SJCRH30 (cell line): ENCODE results near the gene NDC1. TPM values are rescaled to one million over a fixed set of nuclear protein-coding genes. Genes with fewer than 3 reads are reported as not detected.

Experiments
- DNase-seq, 2 experiments: peaks; one replicate each; pipeline ENCODE4 v3.0.0-alpha.2; 2015 to 2020
- H3K27ac ChIP-seq: fragments of 250-450 bp; sonication (Bioruptor Pico); 2 replicates; pipeline ENCODE4 v1.5.1; 2020; ENCODE audit warnings: mild to moderate bottlenecking, moderate library complexity
- H3K27me3 ChIP-seq: fragments of 250-450 bp; sonication (Bioruptor Pico); 2 replicates; pipeline ENCODE4 v1.5.1; 2020; ENCODE audit warnings: mild to moderate bottlenecking, moderate library complexity
- H3K36me3 ChIP-seq: fragments of 250-450 bp; sonication (Bioruptor Pico); 2 replicates; pipeline ENCODE4 v1.5.1; 2020; ENCODE audit warnings: mild to moderate bottlenecking, moderate library complexity
- H3K4me1 ChIP-seq: fragments of 250-450 bp; sonication (Bioruptor Pico); 2 replicates; pipeline ENCODE4 v1.5.1; 2020; ENCODE audit warnings: mild to moderate bottlenecking, moderate library complexity
- H3K4me3 ChIP-seq: fragments of 250-450 bp; sonication (Bioruptor Pico); 2 replicates; pipeline ENCODE4 v1.5.1; 2020; ENCODE audit warnings: mild to moderate bottlenecking, moderate library complexity
- H3K9me3 ChIP-seq: fragments of 250-450 bp; sonication (Bioruptor Pico); replicated peaks from 2 replicates; pipeline ENCODE4 v1.5.1; 2020; ENCODE audit warnings: mild to moderate bottlenecking, moderate library complexity
- total RNA-seq: library from RNA; depleted of rRNA; stranded (reverse); fragments of >200 nt; shearing (Covaris generic); gene quantifications from 2 replicates; pipeline ENCODE4 v1.2.3, GENCODE V29; 2014; rRNA removed

NDC1 gene
- total RNA-seq, 1 experiment from 2014 or later, result 107 TPM

DNA sequence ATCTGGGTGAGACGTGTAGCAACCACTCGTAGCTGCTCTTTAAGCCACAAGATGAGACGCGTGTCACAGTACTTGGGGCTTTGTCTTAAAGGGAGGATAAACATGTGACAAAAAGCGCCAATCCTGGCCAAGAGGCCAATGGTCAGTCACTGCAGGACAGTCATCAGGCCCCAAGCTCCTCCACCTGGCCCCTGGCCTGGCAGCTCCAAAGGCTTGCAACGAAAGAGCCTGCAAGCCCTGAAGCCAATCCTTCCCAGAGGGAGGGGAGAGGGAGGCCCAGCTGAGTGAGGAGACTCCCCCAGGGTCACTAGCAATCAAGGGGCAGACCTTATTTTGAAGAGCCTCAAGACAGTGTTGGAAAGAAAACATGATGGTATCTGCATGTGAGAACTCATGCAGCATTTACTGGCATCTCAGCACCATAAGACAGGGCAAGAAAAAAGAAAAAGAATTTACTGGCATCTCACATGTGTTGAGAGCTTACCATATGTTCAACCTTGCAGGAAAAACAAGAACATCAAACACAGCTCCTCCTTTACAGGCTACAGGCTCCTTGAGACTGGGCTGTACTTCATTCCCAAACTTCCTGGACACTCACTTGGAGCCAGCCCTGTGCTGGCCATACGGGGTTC lies 110.5 kb downstream of the NDC1 start:
- Histone ChIP-seq H3K27me3 (peaks cover 14% of the 10 kb centered on the region), H3K4me1 (no peaks in the 10 kb centered on the region), H3K27ac (no peak overlapping the region), H3K36me3 (no peaks in the 10 kb centered on the region), H3K9me3 (no peaks in the 10 kb centered on the region), H3K4me3 (no peak overlapping the region)
- DNase-seq, result no peak

DNA sequence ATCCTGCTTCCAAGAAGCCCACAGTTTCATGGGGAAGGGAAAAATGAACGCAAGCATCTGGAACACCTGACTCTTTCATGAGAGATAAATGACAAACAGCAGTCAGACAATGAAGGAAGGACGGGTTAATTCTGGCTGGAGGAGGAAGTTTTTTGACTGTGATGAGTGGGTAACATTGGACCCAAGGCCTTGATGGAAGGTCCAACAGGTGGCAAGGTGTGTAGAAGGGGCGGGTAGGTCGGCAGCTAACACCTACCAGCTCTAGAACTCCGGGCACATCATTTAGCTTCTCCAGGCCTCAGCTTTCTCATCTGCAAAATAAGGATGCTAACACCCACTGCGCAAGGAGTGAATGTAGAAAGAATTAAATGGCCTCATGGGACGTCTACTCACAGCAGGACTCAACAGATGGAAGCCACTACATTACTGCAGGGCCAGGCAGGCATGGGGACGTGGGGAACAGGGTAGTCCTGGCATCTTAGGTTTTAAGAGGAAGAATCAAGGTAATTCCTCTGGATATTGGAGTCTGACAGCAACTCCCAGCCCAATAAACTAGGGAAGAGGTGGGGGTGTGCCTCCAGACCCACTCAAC lies 112.0 kb downstream of the NDC1 start:
- Histone ChIP-seq H3K27me3 (peaks cover 7% of the 10 kb centered on the region), H3K36me3 (no peaks in the 10 kb centered on the region), H3K9me3 (no peaks in the 10 kb centered on the region), H3K4me3 (no peak overlapping the region), H3K27ac (no peak overlapping the region), H3K4me1 (no peaks in the 10 kb centered on the region)
- no peak for DNase-seq

GRCh38 chr1:53725238-53725689 lies 112.8 kb downstream of the NDC1 start:
- Histone ChIP-seq H3K4me3 (no peak overlapping the region), H3K27ac (no peak overlapping the region), H3K9me3 (no peaks in the 10 kb centered on the region), H3K36me3 (no peaks in the 10 kb centered on the region), H3K27me3 (peaks cover 7% of the 10 kb centered on the region), H3K4me1 (no peaks in the 10 kb centered on the region)
- no peak for DNase-seq

GRCh38 chr1:53722025-53722424 lies 116.1 kb downstream of the NDC1 start:
- no peak overlapping the region for H3K4me3 ChIP-seq
- DNase-seq, result no peak
- no peak overlapping the region for H3K27ac ChIP-seq

GRCh38 chr1:53721088-53721487 lies 117.0 kb downstream of the NDC1 start:
- no peaks in the 10 kb centered on the region for H3K36me3 ChIP-seq
- no peaks in the 10 kb centered on the region for H3K9me3 ChIP-seq
- DNase-seq, result no peak
- H3K27ac ChIP-seq, result no peak overlapping the region
- no peaks in the 10 kb centered on the region for H3K4me1 ChIP-seq
- no peak overlapping the region for H3K4me3 ChIP-seq
- peaks cover 5% of the 10 kb centered on the region; the same call in 1 of the 2 replicates for H3K27me3 ChIP-seq

More at GRCh38 chr1:53722025-53722424, 116.1 kb downstream of the NDC1 start:
- peaks cover 5% of the 10 kb centered on the region; the same call in 1 of the 2 replicates for H3K27me3 ChIP-seq
- no peaks in the 10 kb centered on the region for H3K36me3 ChIP-seq
- H3K4me1 ChIP-seq, result no peaks in the 10 kb centered on the region
- no peaks in the 10 kb centered on the region for H3K9me3 ChIP-seq

DNA sequence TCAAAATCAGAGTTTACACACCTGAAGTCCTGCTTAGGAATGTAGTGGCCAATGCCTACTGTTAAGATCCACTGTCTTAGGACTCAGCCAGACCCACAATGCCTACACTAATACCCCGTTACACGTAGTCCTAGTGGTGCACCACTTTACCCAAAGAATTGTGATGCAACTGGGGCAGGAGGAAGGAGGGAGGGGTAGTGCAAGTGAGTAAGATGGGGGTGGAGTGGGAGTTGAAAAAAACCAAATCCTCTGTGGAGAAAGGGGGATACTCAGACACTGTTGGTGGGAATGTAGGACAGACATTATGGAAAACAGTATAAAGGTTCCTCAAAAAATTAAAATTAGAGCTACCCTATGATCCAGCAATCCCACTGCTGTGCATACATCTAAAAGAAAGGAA lies 118.6 kb downstream of the NDC1 start:
- Histone ChIP-seq H3K27me3 (no peaks in the 10 kb centered on the region), H3K9me3 (no peaks in the 10 kb centered on the region), H3K36me3 (no peaks in the 10 kb centered on the region), H3K27ac (no peak overlapping the region), H3K4me1 (no peaks in the 10 kb centered on the region), H3K4me3 (no peak overlapping the region)
- no peak for DNase-seq

DNA sequence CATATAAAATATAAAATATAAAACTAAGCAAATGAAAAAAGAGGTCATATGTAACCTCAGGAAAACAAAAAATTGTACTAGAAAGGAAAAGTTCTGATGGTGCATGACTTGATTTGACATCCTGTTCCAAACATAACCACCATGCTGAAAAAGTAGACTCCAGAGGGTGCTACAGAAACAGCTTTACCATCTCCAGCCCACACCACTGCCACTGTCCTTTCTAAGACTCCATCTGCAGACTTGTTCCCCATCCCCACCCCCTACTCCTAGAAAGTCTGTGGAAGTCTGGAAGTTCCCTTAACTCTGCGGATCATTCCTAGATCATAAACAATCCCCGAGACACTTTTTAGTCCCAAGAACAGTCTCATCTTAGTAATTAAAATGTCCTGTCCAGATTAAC lies 119.7 kb downstream of the NDC1 start:
- no peaks in the 10 kb centered on the region for H3K27me3 ChIP-seq
- no peaks in the 10 kb centered on the region for H3K4me1 ChIP-seq
- H3K27ac ChIP-seq, result no peak overlapping the region
- no peak overlapping the region for H3K4me3 ChIP-seq
- H3K9me3 ChIP-seq, result no peaks in the 10 kb centered on the region
- DNase-seq, result no peak
- no peaks in the 10 kb centered on the region for H3K36me3 ChIP-seq

GRCh38 chr1:53717025-53717804 lies 120.9 kb downstream of the NDC1 start:
- DNase-seq, result no peak
- Histone ChIP-seq H3K4me3 (no peak overlapping the region), H3K27ac (no peak overlapping the region), H3K36me3 (no peaks in the 10 kb centered on the region), H3K9me3 (no peaks in the 10 kb centered on the region), H3K27me3 (no peaks in the 10 kb centered on the region), H3K4me1 (no peaks in the 10 kb centered on the region)

DNA sequence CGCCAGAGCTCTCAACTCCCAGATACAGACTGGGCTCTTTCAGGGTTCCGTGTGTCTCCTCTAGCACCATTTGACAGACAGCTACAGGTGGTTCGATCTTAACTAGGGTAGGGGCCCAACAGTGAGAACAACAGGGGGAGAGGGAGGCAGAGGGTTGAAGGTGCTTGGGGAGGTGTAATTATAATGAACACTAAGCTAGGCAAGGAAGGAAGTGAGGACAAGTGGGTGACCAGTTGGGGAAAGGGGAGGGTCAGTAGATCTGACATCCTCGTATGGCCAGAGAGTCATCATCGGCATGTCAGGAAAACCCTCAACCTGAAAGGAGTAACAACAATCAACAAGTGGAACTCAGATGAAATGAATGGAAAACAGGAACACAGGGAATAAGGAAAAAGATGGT lies 121.9 kb downstream of the NDC1 start:
- Histone ChIP-seq H3K9me3 (no peaks in the 10 kb centered on the region), H3K4me3 (no peak overlapping the region), H3K4me1 (no peaks in the 10 kb centered on the region), H3K36me3 (no peaks in the 10 kb centered on the region), H3K27ac (no peak overlapping the region), H3K27me3 (no peaks in the 10 kb centered on the region)
- DNase-seq, result peak; percentile 29 to 58

DNA sequence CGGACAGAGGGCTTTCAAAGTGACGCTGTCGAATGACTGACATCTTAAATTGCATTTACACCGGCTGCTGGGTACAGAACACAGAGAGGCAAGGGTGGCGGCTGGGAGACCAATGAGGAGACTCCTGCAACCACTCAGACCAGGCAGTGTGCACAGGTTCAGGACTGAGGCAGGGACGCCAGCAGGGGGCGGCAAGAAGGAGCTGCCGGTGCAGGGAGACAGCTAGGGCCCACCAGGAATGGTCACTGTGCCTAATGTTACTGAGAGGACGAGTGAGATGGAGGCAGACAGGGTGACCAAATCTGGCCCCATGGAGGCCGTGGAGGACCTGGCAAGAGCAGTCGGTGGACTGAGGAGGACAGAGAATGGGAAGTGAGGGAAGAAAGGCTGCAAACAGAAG lies 122.6 kb downstream of the NDC1 start:
- Histone ChIP-seq H3K4me3 (no peak overlapping the region), H3K27me3 (no peaks in the 10 kb centered on the region)
- DNase-seq, result peak; percentile 46 to 58

More for the DNA sequence above, 122.6 kb downstream of the NDC1 start:
- H3K9me3 ChIP-seq, result no peaks in the 10 kb centered on the region
- H3K4me1 ChIP-seq, result no peaks in the 10 kb centered on the region
- H3K27ac ChIP-seq, result no peak overlapping the region
- no peaks in the 10 kb centered on the region for H3K36me3 ChIP-seq

Other genes with a start within 250 kb of the NDC1 start
- not detected in 2 replicates for gene GLIS1, start 99.1 kb downstream of the NDC1 start, total RNA-seq
- 16.7 and 17.0 TPM in 2 replicates for gene YIPF1, start 51.5 kb upstream of the NDC1 start, total RNA-seq
- gene DIO1, start 55.9 kb upstream of the NDC1 start, total RNA-seq, result not detected in 2 replicates
- gene IFT25, start 107.4 kb upstream of the NDC1 start, total RNA-seq, result 110 and 119 TPM in 2 replicates
- gene LRRC42, start 108.1 kb upstream of the NDC1 start, total RNA-seq, result 48.4 and 50.7 TPM in 2 replicates
- gene LDLRAD1, start 179.9 kb upstream of the NDC1 start, total RNA-seq, result not detected in 2 replicates
- gene TMEM59, start 214.9 kb upstream of the NDC1 start, total RNA-seq, result 132 and 135 TPM in 2 replicates
- 6.3 and 7.8 TPM in 2 replicates for gene TCEANC2, start 215.3 kb upstream of the NDC1 start, total RNA-seq